ENCODE results near the gene COMMD6.
A peak's percentile ranks its signal among the peaks of the same experiment; 100 is the strongest.
"Not testable (repeated sequence)": the region's sequence is repeated elsewhere in the genome, so short reads cannot be mapped to it uniquely, and the experiment has no call there.

The COMMD6 gene

DNA sequence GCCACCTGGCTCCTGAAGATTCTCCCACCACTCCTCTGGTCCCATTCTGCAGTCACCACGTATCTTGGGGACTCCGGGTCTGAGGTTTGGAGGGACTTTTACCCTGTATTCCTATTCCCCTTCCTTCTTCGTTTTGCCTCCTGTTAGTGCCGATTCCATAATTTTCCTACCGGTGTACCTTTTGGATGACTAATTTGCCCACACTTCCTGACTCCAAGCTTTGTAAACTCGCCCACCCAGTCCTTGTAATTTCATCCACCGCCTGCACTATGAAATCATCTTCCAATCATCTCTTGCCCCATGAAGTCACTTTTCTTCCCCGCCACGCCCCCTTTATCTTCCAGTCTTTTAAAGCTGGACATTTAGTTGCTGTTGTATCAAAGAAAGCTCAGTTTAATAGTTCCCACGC, 12.5 kb upstream of the COMMD6 start:
- Histone ChIP-seq H3K9me3 (ENCODE audit: control insufficient read depth, insufficient read depth, low read length) (no peaks in the 10 kb centered on the region), H3K4me1 (ENCODE audit: control insufficient read depth, low read length) (peaks cover 59% of the 10 kb centered on the region), H3K4me2 (ENCODE audit: low read length) (peak overlapping the region; percentile 84), H3K27ac (ENCODE audit: low read depth, low read length) (no peak overlapping the region), H3K4me3 (ENCODE audit: low read length) (peak overlapping the region; percentile 95), H3K79me2 (ENCODE audit: control insufficient read depth, low read length) (peaks cover 61% of the 10 kb centered on the region), H3K27me3 (ENCODE audit: control insufficient read depth, low read length) (no peaks in the 10 kb centered on the region), H3K9me2 (replicated peaks; ENCODE audit: control insufficient read depth, low read length) (no peaks in the 10 kb centered on the region), H4K20me1 (ENCODE audit: control insufficient read depth, insufficient read depth, low read depth, low read length) (0 out of 2 replicates have a peak, but pooled peaks cover 5% of the 10 kb centered on the region), H3F3A (ENCODE audit: control insufficient read depth, insufficient read depth) (no peaks in the 10 kb centered on the region), H3K36me3 (ENCODE audit: control insufficient read depth, low read length) (peaks cover 39% of the 10 kb centered on the region)
- no peak for TF ChIP-seq EZH2phosphoT487 (IDR thresholded peaks at IDR 0.05; ENCODE audit: borderline replicate concordance, low read length)
- TF ChIP-seq, protein P1, sequence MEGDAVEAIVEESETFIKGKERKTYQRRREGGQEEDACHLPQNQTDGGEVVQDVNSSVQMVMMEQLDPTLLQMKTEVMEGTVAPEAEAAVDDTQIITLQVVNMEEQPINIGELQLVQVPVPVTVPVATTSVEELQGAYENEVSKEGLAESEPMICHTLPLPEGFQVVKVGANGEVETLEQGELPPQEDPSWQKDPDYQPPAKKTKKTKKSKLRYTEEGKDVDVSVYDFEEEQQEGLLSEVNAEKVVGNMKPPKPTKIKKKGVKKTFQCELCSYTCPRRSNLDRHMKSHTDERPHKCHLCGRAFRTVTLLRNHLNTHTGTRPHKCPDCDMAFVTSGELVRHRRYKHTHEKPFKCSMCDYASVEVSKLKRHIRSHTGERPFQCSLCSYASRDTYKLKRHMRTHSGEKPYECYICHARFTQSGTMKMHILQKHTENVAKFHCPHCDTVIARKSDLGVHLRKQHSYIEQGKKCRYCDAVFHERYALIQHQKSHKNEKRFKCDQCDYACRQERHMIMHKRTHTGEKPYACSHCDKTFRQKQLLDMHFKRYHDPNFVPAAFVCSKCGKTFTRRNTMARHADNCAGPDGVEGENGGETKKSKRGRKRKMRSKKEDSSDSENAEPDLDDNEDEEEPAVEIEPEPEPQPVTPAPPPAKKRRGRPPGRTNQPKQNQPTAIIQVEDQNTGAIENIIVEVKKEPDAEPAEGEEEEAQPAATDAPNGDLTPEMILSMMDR (IDR thresholded peaks at IDR 0.05; ENCODE audit: low read depth, low read length, poor library complexity, severe bottlenecking): no peak

DNA sequence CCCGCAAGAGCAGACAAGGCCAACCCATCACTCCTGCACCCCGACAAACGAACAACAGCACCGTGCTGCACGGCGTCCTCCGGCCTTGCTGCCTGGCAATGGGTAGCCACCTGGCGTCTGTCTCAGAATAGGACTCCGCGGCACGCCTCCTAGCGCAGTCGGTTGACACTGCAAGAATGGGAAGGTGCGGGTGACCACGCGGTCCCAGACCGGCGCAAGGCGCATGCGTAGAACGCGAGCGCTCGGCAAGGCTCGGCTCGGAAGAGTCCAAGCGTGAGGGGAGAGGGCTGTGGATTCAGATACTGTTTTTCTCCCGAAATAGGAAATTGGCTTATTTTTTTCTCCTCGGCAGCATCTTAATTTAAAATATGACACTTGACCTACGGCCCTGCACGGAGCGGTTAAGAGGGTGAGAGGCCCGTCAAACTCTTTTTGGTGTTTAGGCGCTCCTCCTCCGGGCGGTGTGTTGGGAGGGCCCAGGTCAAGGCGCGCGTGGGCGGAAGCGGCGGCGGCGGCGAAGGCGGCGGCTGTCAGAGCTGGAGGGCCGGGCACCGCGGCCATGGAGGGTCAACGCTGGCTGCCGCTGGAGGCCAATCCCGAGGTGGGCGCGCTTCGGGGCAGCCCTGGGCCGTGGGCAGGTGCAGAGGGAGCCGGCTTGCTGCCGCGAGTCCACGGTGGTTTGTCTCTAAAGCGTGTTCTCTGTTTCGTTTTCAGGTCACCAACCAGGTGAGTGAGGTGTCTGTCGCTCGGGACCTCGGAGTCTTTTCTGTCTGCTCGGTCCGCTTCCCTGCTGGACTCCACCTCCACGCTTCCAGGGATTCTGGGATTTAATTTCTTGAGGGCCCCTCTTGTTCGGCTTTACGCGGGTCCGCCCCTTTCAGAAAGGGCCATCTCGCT, 11.9 kb upstream of the COMMD6 start, which contains the start of gene UCHL3:
UCHL3 (plus strand) TSS at position 530 of the 897 bp plus-strand sequence; CDS start at position 560, 30 bp downstream.
- H3K4me1 ChIP-seq (ENCODE audit: control insufficient read depth, low read length): peaks cover 53% of the 10 kb centered on the region
- TF ChIP-seq EZH2phosphoT487 (IDR thresholded peaks at IDR 0.05; ENCODE audit: borderline replicate concordance, low read length): no peak
- TF ChIP-seq, protein P1 (IDR thresholded peaks at IDR 0.05; ENCODE audit: low read depth, low read length, poor library complexity, severe bottlenecking): peak; percentile 90
- H3K9me3 ChIP-seq (ENCODE audit: control insufficient read depth, insufficient read depth, low read length): no peaks in the 10 kb centered on the region
- H4K20me1 ChIP-seq (ENCODE audit: control insufficient read depth, insufficient read depth, low read depth, low read length): 0 out of 2 replicates have a peak, but pooled peaks cover 5% of the 10 kb centered on the region
- peaks cover 33% of the 10 kb centered on the region for H3K36me3 ChIP-seq (ENCODE audit: control insufficient read depth, low read length)
- peak within 1 kb of the TSS; percentile 84 for H3K4me2 ChIP-seq (ENCODE audit: low read length)
- peaks cover 54% of the 10 kb centered on the region for H3K79me2 ChIP-seq (ENCODE audit: control insufficient read depth, low read length)
- H3F3A ChIP-seq (ENCODE audit: control insufficient read depth, insufficient read depth): no peaks in the 10 kb centered on the region
- H3K4me3 ChIP-seq (ENCODE audit: low read length): peak within 1 kb of the TSS; percentile 95
- no peaks in the 10 kb centered on the region for H3K9me2 ChIP-seq (replicated peaks; ENCODE audit: control insufficient read depth, low read length)
- peak within 1 kb of the TSS; percentile 48 for H3K27ac ChIP-seq (ENCODE audit: low read depth, low read length)
- no peaks in the 10 kb centered on the region for H3K27me3 ChIP-seq (ENCODE audit: control insufficient read depth, low read length)

DNA sequence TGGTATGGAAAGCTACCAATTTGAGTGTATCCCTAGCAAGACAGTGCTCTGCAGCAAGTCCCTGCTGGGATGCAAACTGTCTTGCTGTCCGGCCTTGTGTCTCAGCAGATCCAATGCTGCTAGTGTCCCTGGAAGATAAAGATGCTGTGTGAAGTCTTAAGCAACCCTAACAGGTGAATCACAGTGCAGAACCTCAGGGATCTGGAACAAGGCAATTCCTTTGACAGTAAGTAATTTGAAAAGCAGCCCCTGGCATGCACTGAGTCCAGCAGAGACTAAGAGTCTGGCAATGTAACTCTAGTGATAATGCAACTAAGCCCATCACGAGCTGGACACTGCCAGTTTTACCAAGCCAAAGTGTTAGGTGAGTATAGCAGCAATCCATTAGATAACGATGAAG, 10.3 kb upstream of the COMMD6 start:
- H3K4me3 ChIP-seq (ENCODE audit: low read length): peak overlapping the region; percentile 95
- TF ChIP-seq, protein P1 (IDR thresholded peaks at IDR 0.05; ENCODE audit: low read depth, low read length, poor library complexity, severe bottlenecking): no peak
- no peak for TF ChIP-seq EZH2phosphoT487 (IDR thresholded peaks at IDR 0.05; ENCODE audit: borderline replicate concordance, low read length)
- no peaks in the 10 kb centered on the region for H3K27me3 ChIP-seq (ENCODE audit: control insufficient read depth, low read length)
- H3K9me3 ChIP-seq (ENCODE audit: control insufficient read depth, insufficient read depth, low read length): no peaks in the 10 kb centered on the region
- H3K4me2 ChIP-seq (ENCODE audit: low read length): peak overlapping the region; percentile 84
- no peaks in the 10 kb centered on the region for H3F3A ChIP-seq (ENCODE audit: control insufficient read depth, insufficient read depth)
- H3K4me1 ChIP-seq (ENCODE audit: control insufficient read depth, low read length): peaks cover 37% of the 10 kb centered on the region
- H4K20me1 ChIP-seq (ENCODE audit: control insufficient read depth, insufficient read depth, low read depth, low read length): 0 out of 2 replicates have a peak, but pooled peaks cover 5% of the 10 kb centered on the region
- no peaks in the 10 kb centered on the region for H3K9me2 ChIP-seq (replicated peaks; ENCODE audit: control insufficient read depth, low read length)
- peaks cover 17% of the 10 kb centered on the region for H3K36me3 ChIP-seq (ENCODE audit: control insufficient read depth, low read length)
- no peak overlapping the region for H3K27ac ChIP-seq (ENCODE audit: low read depth, low read length)
- peaks cover 38% of the 10 kb centered on the region for H3K79me2 ChIP-seq (ENCODE audit: control insufficient read depth, low read length)

DNA sequence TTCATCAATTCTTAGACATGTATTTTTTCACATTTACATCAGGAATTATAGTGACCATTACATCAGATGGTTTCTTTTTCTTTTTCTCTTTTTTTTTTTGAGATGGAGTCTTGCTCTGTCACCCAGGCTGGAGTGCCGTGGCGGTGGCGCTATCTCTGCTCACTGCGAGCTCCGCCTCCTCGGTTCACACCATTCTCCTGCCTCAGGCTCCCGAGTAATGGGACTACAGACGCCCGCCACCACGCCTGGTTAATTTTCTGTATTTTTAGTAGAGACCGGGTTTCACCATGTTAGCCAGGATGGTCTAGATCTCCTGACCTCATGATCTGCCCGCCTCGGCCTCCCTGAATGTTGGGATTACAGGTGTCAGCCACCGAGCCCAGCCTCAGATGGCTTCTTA, 7.7 kb upstream of the COMMD6 start:
- not testable (repeated sequence) for H3K36me3 ChIP-seq (ENCODE audit: control insufficient read depth, low read length); H3K4me2 ChIP-seq (ENCODE audit: low read length); H3K9me2 ChIP-seq (replicated peaks; ENCODE audit: control insufficient read depth, low read length); H3K9me3 ChIP-seq (ENCODE audit: control insufficient read depth, insufficient read depth, low read length); H3K4me3 ChIP-seq (ENCODE audit: low read length); H3K27me3 ChIP-seq (ENCODE audit: control insufficient read depth, low read length); H4K20me1 ChIP-seq (ENCODE audit: control insufficient read depth, insufficient read depth, low read depth, low read length); H3K27ac ChIP-seq (ENCODE audit: low read depth, low read length); H3F3A ChIP-seq (ENCODE audit: control insufficient read depth, insufficient read depth)
- peaks cover 13% of the 10 kb centered on the region for H3K79me2 ChIP-seq (ENCODE audit: control insufficient read depth, low read length)
- H3K4me1 ChIP-seq (ENCODE audit: control insufficient read depth, low read length): peaks cover 15% of the 10 kb centered on the region
